Activated B cell treated with CpG ODN at 0.5 μM for 24 hours (primary cell): ENCODE data around the gene TMBIM1. TPM values are rescaled to one million over a fixed set of nuclear protein-coding genes. Genes with fewer than 3 reads are reported as not detected.

Experiments
- ATAC-seq: fragments of 200-7000 bp; cut with Tn5 transposase; one replicate; pipeline ENCODE4 v1.10.0; 2021; ENCODE audit warnings: low read depth, mild to moderate bottlenecking, moderate library complexity
- CTCF ChIA-PET: fragments of 350-600 bp; sonication (Branson Sonifier 250); formaldehyde crosslinking; loops from one replicate; lab custom pipeline; 2021; ENCODE audit warnings: antibody characterized with exemption; lab: Charles Lee
- POLR2A ChIA-PET: fragments of 350-600 bp; sonication (Branson Sonifier 250); formaldehyde crosslinking; loops from one replicate; lab custom pipeline; 2021; ENCODE audit warnings: antibody characterized with exemption; lab: Charles Lee
- DNase-seq: peaks from one replicate; pipeline ENCODE4 v3.0.0; 2022
- H3K27ac Mint-ChIP-seq: one replicate; pipeline ENCODE4 v1.8.0; 2020; ENCODE audit warnings: mixed read lengths
- H3K27me3 Mint-ChIP-seq: one replicate; pipeline ENCODE4 v1.8.0; 2021; ENCODE audit warnings: mixed read lengths
- H3K36me3 Mint-ChIP-seq: one replicate; pipeline ENCODE4 v1.8.0; 2021; ENCODE audit warnings: low read depth, mixed read lengths
- H3K4me1 Mint-ChIP-seq: one replicate; pipeline ENCODE4 v1.8.0; 2021; ENCODE audit warnings: mixed read lengths
- H3K4me3 Mint-ChIP-seq: one replicate; pipeline ENCODE4 v1.8.0; 2020; ENCODE audit warnings: mild to moderate bottlenecking, mixed read lengths
- H3K9me3 Mint-ChIP-seq: one replicate; pipeline ENCODE4 v1.8.0; 2020; ENCODE audit warnings: mixed read lengths
- CTCF ChIP-seq: fragments of 200-600 bp; IDR thresholded peaks from one replicate; pipeline ENCODE4 v1.8.0; 2022; ENCODE audit warnings: antibody characterized with exemption, mild to moderate bottlenecking
- intact Hi-C: fragments of 100-400 bp; cut with micrococcal nuclease; formaldehyde crosslinking; loops from one replicate; pipeline ENCODE4 v1.15.1; 2024
- total RNA-seq: library from RNA; stranded (reverse); gene quantifications from 2 replicates; pipeline ENCODE4 v1.2.3, GENCODE V29; 2022

The TMBIM1 gene
- total RNA-seq, 1 donor from 2014 or later: 45.0 TPM

GRCh38 chr2:218289639-218290315 lies 2.5 kb downstream of the TMBIM1 start:
- ChIA-PET POLR2A (interaction anchor here (1.5 to 7.2 kb wide), 6 partner anchors 17 to 115 kb away, joined by 4 to 97 read pairs (median 6); partner anchors contain the start of genes AAMP, ARPC2, CTDSP1 and PNKD), CTCF (interaction anchor here (1.1 to 11.6 kb wide), 6 partner anchors 10 to 107 kb away, joined by 5 to 138 read pairs (median 5); partner anchors contain the start of genes AAMP, CATIP and PNKD)
- intact Hi-C loops: loop anchor here (5.0 kb wide), 3 partner anchors 358 to 608 kb away; partner anchors contain the start of gene TTLL4
- H3K27me3 Mint-ChIP-seq: no peaks in the 10 kb centered on the region
- H3K4me1 Mint-ChIP-seq: peaks cover 92% of the 10 kb centered on the region
- no peak for TF ChIP-seq CTCF
- no peak for DNase-seq
- peak overlapping the region; percentile 83 for H3K4me3 Mint-ChIP-seq
- no peak for ATAC-seq
- H3K36me3 Mint-ChIP-seq: peaks cover 4% of the 10 kb centered on the region
- no peaks in the 10 kb centered on the region for H3K9me3 Mint-ChIP-seq
- H3K27ac Mint-ChIP-seq: peak overlapping the region; percentile 92

- Mint-ChIP-seq H3K36me3 (peaks cover 18% of the 10 kb centered on the region), H3K27ac (peak overlapping the region; percentile 94), H3K9me3 (no peaks in the 10 kb centered on the region), H3K4me1 (peaks cover 91% of the 10 kb centered on the region), H3K4me3 (peak overlapping the region; percentile 77), H3K27me3 (no peaks in the 10 kb centered on the region)
- intact Hi-C loops: loop anchor here (1.0 to 2.0 kb wide), 4 partner anchors 15 to 282 kb away; partner anchors contain the start of genes CNOT9 and USP37
- ChIA-PET CTCF (interaction anchor here (0.8 to 11.6 kb wide), 4 partner anchors 14 to 110 kb away, joined by 3 to 138 read pairs (median 8); partner anchors contain the start of genes AAMP and PNKD), POLR2A (interaction anchor here (0.5 to 4.7 kb wide), 15 partner anchors 13 to 1085 kb away, joined by 3 to 56 read pairs (median 4); partner anchors contain the start of genes AAMP, ARPC2, BCS1L and CTDSP1)
- no peak for TF ChIP-seq CTCF
- ATAC-seq (peak; percentile 73), DNase-seq (peak; percentile 63)
Observed at GRCh38 chr2:218286570-218287459, 5.5 kb downstream of the TMBIM1 start.

GRCh38 chr2:218285604-218286003 lies 6.7 kb downstream of the TMBIM1 start:
- CTCF ChIA-PET: interaction anchor here (2.3 to 11.6 kb wide), 3 partner anchors 12 to 111 kb away, joined by 6 to 138 read pairs (median 12); partner anchors contain the start of genes AAMP, CATIP and PNKD
- POLR2A ChIA-PET: interaction anchor here (0.6 to 4.7 kb wide), 8 partner anchors 12 to 610 kb away, joined by 3 to 56 read pairs (median 12); partner anchors contain the start of genes AAMP, ARPC2, CTDSP1 and PNKD

More at GRCh38 chr2:218285604-218286003, 6.7 kb downstream of the TMBIM1 start:
- Mint-ChIP-seq H3K27me3 (no peaks in the 10 kb centered on the region), H3K9me3 (no peaks in the 10 kb centered on the region), H3K36me3 (peaks cover 26% of the 10 kb centered on the region), H3K27ac (peak overlapping the region; percentile 94), H3K4me3 (peak overlapping the region; percentile 77), H3K4me1 (peaks cover 79% of the 10 kb centered on the region)
- no peak for TF ChIP-seq CTCF
- DNase-seq: no peak
- intact Hi-C loops: loop anchor here (1.0 to 2.0 kb wide), 3 partner anchors 28 to 283 kb away; partner anchors contain the start of genes CNOT9 and USP37
- ATAC-seq: no peak
